Fibroblast of mammary gland (primary cell): ENCODE results near the gene MON2.
A peak's percentile ranks its signal among the peaks of the same experiment; 100 is the strongest.

Source experiments
- DNase-seq: peaks from one replicate; pipeline ENCODE4 v3.0.0-alpha.2; 2010; ENCODE audit warnings: low read depth
- H3K4me3 ChIP-seq: 2 replicates; pipeline ENCODE4 v1.5.1; 2011; ENCODE audit warnings: low read depth, mild to moderate bottlenecking, low read length, moderate library complexity; ENCODE audit not compliant: control insufficient read depth
- CTCF ChIP-seq: conservative IDR thresholded peaks from 2 replicates; pipeline ENCODE4 v1.5.1; 2011; ENCODE audit warnings: low read depth, low read length, inconsistent platforms; ENCODE audit not compliant: control insufficient read depth, insufficient read depth

The MON2 gene

GRCh38 chr12:62618319-62618718 lies 151.7 kb downstream of the MON2 start:
- no peak for DNase-seq
- no peak overlapping the region for H3K4me3 ChIP-seq
- TF ChIP-seq CTCF, result no peak

- no peak for DNase-seq
- no peak for TF ChIP-seq CTCF
- no peak overlapping the region for H3K4me3 ChIP-seq
Measured at GRCh38 chr12:62618930-62619329, 152.3 kb downstream of the MON2 start.

- no peak for DNase-seq
- no peak for TF ChIP-seq CTCF
- no peak overlapping the region for H3K4me3 ChIP-seq
Measured at GRCh38 chr12:62621101-62621638, 154.5 kb downstream of the MON2 start.

GRCh38 chr12:62622177-62622576 lies 155.6 kb downstream of the MON2 start:
- H3K4me3 ChIP-seq, result no peak overlapping the region
- no peak for DNase-seq
- no peak for TF ChIP-seq CTCF

- peak; percentile 55 for DNase-seq
- TF ChIP-seq CTCF, result no peak
Measured at GRCh38 chr12:62625228-62625627, 158.6 kb downstream of the MON2 start.

GRCh38 chr12:62627181-62627580 lies 160.6 kb downstream of the MON2 start:
- TF ChIP-seq CTCF, result no peak
- no peak for DNase-seq
- no peak overlapping the region for H3K4me3 ChIP-seq

More at GRCh38 chr12:62625228-62625627, 158.6 kb downstream of the MON2 start:
- no peak overlapping the region for H3K4me3 ChIP-seq

- H3K4me3 ChIP-seq, result no peak overlapping the region
- DNase-seq, result no peak
- no peak for TF ChIP-seq CTCF
Measured at GRCh38 chr12:62629413-62629812, 162.8 kb downstream of the MON2 start.
